ENCODE data around the gene FRRS1L.

Gene FRRS1L

GRCh38 chr9:109129470-109130197, 37.4 kb downstream of the FRRS1L start:
- TF ChIP-seq YY1 (IDR thresholded peaks at IDR 0.05; ENCODE audit: low read depth) = no peak
- no peak for TF ChIP-seq MAX (IDR thresholded peaks at IDR 0.05)
- no peak for TF ChIP-seq TEAD4 (IDR thresholded peaks at IDR 0.05)
- TF ChIP-seq REST (IDR thresholded peaks at IDR 0.05; ENCODE audit: low read depth) = no peak
- TF ChIP-seq CREB1 (IDR thresholded peaks at IDR 0.05; ENCODE audit: low read depth) = no peak
- no peak for TF ChIP-seq FOXM1 (IDR thresholded peaks at IDR 0.05; ENCODE audit: borderline replicate concordance, low read depth)
- TF ChIP-seq TAF1 (IDR thresholded peaks at IDR 0.05; ENCODE audit: low read depth) = no peak
- TF ChIP-seq TCF12 (IDR thresholded peaks at IDR 0.05; ENCODE audit: low read depth) = no peak
- no peak for TF ChIP-seq NFIC (IDR thresholded peaks at IDR 0.05)
- no peak for TF ChIP-seq CEBPB (IDR thresholded peaks at IDR 0.05)
- TF ChIP-seq RAD21 (IDR thresholded peaks at IDR 0.05; ENCODE audit: low read depth) = no peak
- no peak for TF ChIP-seq EP300 (IDR thresholded peaks at IDR 0.05; ENCODE audit: borderline replicate concordance)
- TF ChIP-seq USF1 (IDR thresholded peaks at IDR 0.05) = no peak
- no peak for TF ChIP-seq EGR1 (IDR thresholded peaks at IDR 0.05)
- TF ChIP-seq ZBTB7A (IDR thresholded peaks at IDR 0.05; ENCODE audit: low read depth) = no peak

GRCh38 chr9:109124121-109124520, 42.9 kb downstream of the FRRS1L start:
- TF ChIP-seq REST (IDR thresholded peaks at IDR 0.05; ENCODE audit: low read depth) (no peak), YY1 (IDR thresholded peaks at IDR 0.05; ENCODE audit: low read depth) (no peak), NFIC (IDR thresholded peaks at IDR 0.05) (no peak), MAX (IDR thresholded peaks at IDR 0.05) (no peak), TCF12 (IDR thresholded peaks at IDR 0.05; ENCODE audit: low read depth) (no peak), TEAD4 (IDR thresholded peaks at IDR 0.05) (no peak), EP300 (IDR thresholded peaks at IDR 0.05; ENCODE audit: borderline replicate concordance) (no peak), FOXM1 (IDR thresholded peaks at IDR 0.05; ENCODE audit: borderline replicate concordance, low read depth) (no peak), CREB1 (IDR thresholded peaks at IDR 0.05; ENCODE audit: low read depth) (no peak), CEBPB (IDR thresholded peaks at IDR 0.05) (no peak), ZBTB7A (IDR thresholded peaks at IDR 0.05; ENCODE audit: low read depth) (no peak), RAD21 (IDR thresholded peaks at IDR 0.05; ENCODE audit: low read depth) (no peak), USF1 (IDR thresholded peaks at IDR 0.05) (no peak), EGR1 (IDR thresholded peaks at IDR 0.05) (no peak), TAF1 (IDR thresholded peaks at IDR 0.05; ENCODE audit: low read depth) (no peak)

GRCh38 chr9:109122726-109123621, 44.1 kb downstream of the FRRS1L start:
- TF ChIP-seq CEBPB (IDR thresholded peaks at IDR 0.05) (no peak), RAD21 (IDR thresholded peaks at IDR 0.05; ENCODE audit: low read depth) (no peak), MAX (IDR thresholded peaks at IDR 0.05) (no peak), REST (IDR thresholded peaks at IDR 0.05; ENCODE audit: low read depth) (no peak), CREB1 (IDR thresholded peaks at IDR 0.05; ENCODE audit: low read depth) (no peak), EP300 (IDR thresholded peaks at IDR 0.05; ENCODE audit: borderline replicate concordance) (no peak)

All from Ishikawa (cell line).